ENCODE measurements around the gene AUTS2.
A peak's percentile ranks its signal among the peaks of the same experiment; 100 is the strongest.
"Not testable (repeated sequence)": the region's sequence is repeated elsewhere in the genome, so short reads cannot be mapped to it uniquely, and the experiment has no call there.

The AUTS2 gene

GRCh38 chr7:70341446-70341845 lies 743.2 kb downstream of the AUTS2 start:
- DNase-seq: no peak

- no peak for DNase-seq
Measured at GRCh38 chr7:70343519-70343918, 745.2 kb downstream of the AUTS2 start.

- DNase-seq: no peak
Measured at GRCh38 chr7:70344726-70345125, 746.5 kb downstream of the AUTS2 start.

GRCh38 chr7:70346844-70347462 lies 748.7 kb downstream of the AUTS2 start:
- DNase-seq: no peak

- DNase-seq: no peak
Measured at GRCh38 chr7:70347463-70348254, 749.4 kb downstream of the AUTS2 start.

- DNase-seq: no peak
Measured at GRCh38 chr7:70349031-70349430, 750.8 kb downstream of the AUTS2 start.

GRCh38 chr7:70349819-70350218 lies 751.5 kb downstream of the AUTS2 start:
- DNase-seq: no peak

- no peak for DNase-seq
Measured at GRCh38 chr7:70352088-70352487, 753.8 kb downstream of the AUTS2 start.

GRCh38 chr7:70352906-70353305 lies 754.6 kb downstream of the AUTS2 start:
- DNase-seq: no peak

- peak; percentile 47 for DNase-seq
Measured at GRCh38 chr7:70353330-70353945, 755.2 kb downstream of the AUTS2 start.

GRCh38 chr7:70353946-70354335 lies 755.7 kb downstream of the AUTS2 start:
- DNase-seq: no peak

- DNase-seq: no peak
Measured at GRCh38 chr7:70354409-70355169, 756.3 kb downstream of the AUTS2 start.

- peak; percentile 79 for DNase-seq
Measured at GRCh38 chr7:70355198-70356020, 757.1 kb downstream of the AUTS2 start.

- peak; percentile 77 for DNase-seq
Measured at GRCh38 chr7:70356085-70356786, 758.0 kb downstream of the AUTS2 start.

- DNase-seq: no peak
Measured at GRCh38 chr7:70356787-70357328, 758.6 kb downstream of the AUTS2 start.

GRCh38 chr7:70360557-70360956 lies 762.3 kb downstream of the AUTS2 start:
- DNase-seq: no peak

GRCh38 chr7:70361821-70362220 lies 763.5 kb downstream of the AUTS2 start:
- no peak for DNase-seq

GRCh38 chr7:70364393-70364792 lies 766.1 kb downstream of the AUTS2 start:
- DNase-seq: not testable (repeated sequence)

GRCh38 chr7:70371652-70372051 lies 773.4 kb downstream of the AUTS2 start:
- no peak for DNase-seq

GRCh38 chr7:70372768-70373515 lies 774.7 kb downstream of the AUTS2 start:
- DNase-seq: peak; percentile 88
